BE2C (cell line): Measurements from ENCODE around the gene PCDHAC2.
A peak's percentile ranks its signal among the peaks of the same experiment; 100 is the strongest.

Source experiments
- DNase-seq: peaks from one replicate; pipeline ENCODE4 v3.0.0-alpha.2; 2020
- H3K27me3 ChIP-seq: fragments of 250-450 bp; sonication (Bioruptor Pico); 2 replicates; pipeline ENCODE4 v1.5.1; 2020; ENCODE audit warnings: mild to moderate bottlenecking
- H3K36me3 ChIP-seq: fragments of 250-450 bp; sonication (Bioruptor Pico); 2 replicates; pipeline ENCODE4 v1.5.1; 2020; ENCODE audit warnings: mild to moderate bottlenecking
- H3K4me1 ChIP-seq: fragments of 250-450 bp; sonication (Bioruptor Pico); 2 replicates; pipeline ENCODE4 v1.5.1; 2020
- H3K4me3 ChIP-seq: 2 replicates; pipeline ENCODE4 v1.5.1; 2011; ENCODE audit warnings: low read depth, low read length
- H3K9me3 ChIP-seq: fragments of 250-450 bp; sonication (Bioruptor Pico); 2 replicates; pipeline ENCODE4 v1.5.1; 2020
- CTCF ChIP-seq: IDR thresholded peaks from 2 replicates; pipeline ENCODE4 v1.5.1; 2012; ENCODE audit warnings: mild to moderate bottlenecking, low read depth, low read length

PCDHAC2 gene

GRCh38 chr5:140978983-140979382, 12.7 kb downstream of the PCDHAC2 start:
- no peaks in the 10 kb centered on the region for H3K27me3 ChIP-seq
- no peak overlapping the region for H3K4me3 ChIP-seq
- no peaks in the 10 kb centered on the region for H3K9me3 ChIP-seq
- no peak for TF ChIP-seq CTCF
- H3K36me3 ChIP-seq, result peaks cover 9% of the 10 kb centered on the region
- DNase-seq, result no peak
- peaks cover 24% of the 10 kb centered on the region for H3K4me1 ChIP-seq

GRCh38 chr5:140982083-140982716, 15.9 kb downstream of the PCDHAC2 start:
- Histone ChIP-seq H3K36me3 (peaks cover 15% of the 10 kb centered on the region), H3K9me3 (no peaks in the 10 kb centered on the region), H3K4me3 (no peak overlapping the region), H3K27me3 (no peaks in the 10 kb centered on the region), H3K4me1 (peaks cover 24% of the 10 kb centered on the region)
- no peak for TF ChIP-seq CTCF
- DNase-seq, result no peak

- Histone ChIP-seq H3K4me1 (peaks cover 14% of the 10 kb centered on the region), H3K9me3 (no peaks in the 10 kb centered on the region), H3K36me3 (peaks cover 12% of the 10 kb centered on the region), H3K27me3 (no peaks in the 10 kb centered on the region), H3K4me3 (no peak overlapping the region)
- no peak for DNase-seq
- TF ChIP-seq CTCF, result no peak
Measured at GRCh38 chr5:140986117-140986521, 19.8 kb downstream of the PCDHAC2 start.

- Histone ChIP-seq H3K27me3 (no peaks in the 10 kb centered on the region), H3K4me3 (no peak overlapping the region), H3K36me3 (peaks cover 13% of the 10 kb centered on the region), H3K4me1 (peaks cover 26% of the 10 kb centered on the region), H3K9me3 (no peaks in the 10 kb centered on the region)
- peak; percentile 36 for DNase-seq
- TF ChIP-seq CTCF, result no peak
Measured at GRCh38 chr5:140988100-140988499, 21.8 kb downstream of the PCDHAC2 start.

GRCh38 chr5:140988608-140989007, 22.3 kb downstream of the PCDHAC2 start:
- TF ChIP-seq CTCF, result no peak
- Histone ChIP-seq H3K27me3 (no peaks in the 10 kb centered on the region), H3K36me3 (peaks cover 13% of the 10 kb centered on the region), H3K9me3 (no peaks in the 10 kb centered on the region), H3K4me3 (no peak overlapping the region), H3K4me1 (peaks cover 26% of the 10 kb centered on the region)
- DNase-seq, result no peak

- Histone ChIP-seq H3K9me3 (no peaks in the 10 kb centered on the region), H3K36me3 (peaks cover 7% of the 10 kb centered on the region; the same call in 1 of the 2 replicates), H3K27me3 (no peaks in the 10 kb centered on the region), H3K4me3 (no peak overlapping the region), H3K4me1 (peaks cover 26% of the 10 kb centered on the region)
- no peak for TF ChIP-seq CTCF
- no peak for DNase-seq
Measured at GRCh38 chr5:140989254-140990020, 23.2 kb downstream of the PCDHAC2 start.
